Sigmoid colon (tissue), 7 donors: ENCODE measurements around the gene EXOC7. TPM values are rescaled to one million over a fixed set of nuclear protein-coding genes. Genes with fewer than 3 reads are reported as not detected.

Source experiments
- DNase-seq: peaks from one replicate; pipeline ENCODE4 v3.0.0-alpha.2; 2019
- H3K27ac ChIP-seq, 4 donors: fragments of 200-600 bp; sonication (generic); one replicate each; pipeline ENCODE4 v1.5.1; 2016 to 2019; ENCODE audit warnings: mild to moderate bottlenecking in 1 of 4
- H3K27me3 ChIP-seq, 3 donors: fragments of 200-600 bp; sonication (generic); one replicate each; pipeline ENCODE4 v1.5.1; 2019; ENCODE audit warnings: mild to moderate bottlenecking in 1 of 3
- H3K36me3 ChIP-seq, 4 donors: fragments of 200-600 bp; sonication (generic); one replicate each; pipeline ENCODE4 v1.5.1; 2016 to 2019
- H3K4me1 ChIP-seq, 4 donors: fragments of 200-600 bp; sonication (generic); one replicate each; pipeline ENCODE4 v1.5.1; 2017 to 2019
- H3K4me3 ChIP-seq, 4 donors: fragments of 200-600 bp; sonication (generic); one replicate each; pipeline ENCODE4 v1.5.1; 2017 to 2019; ENCODE audit warnings: mild to moderate bottlenecking in 2 of 4, moderate library complexity in 1 of 4
- H3K9me3 ChIP-seq, 4 donors: fragments of 200-600 bp in 3 of 4; sonication (generic) in 3 of 4; one replicate each; pipeline versions ENCODE4 v1.5.1 to v1.6.1; 2013 to 2019
- CTCF ChIP-seq, 4 experiments: fragments of 450-650 bp in 3 of 4; fragments of 200-600 bp in 1 of 4; IDR thresholded peaks; one replicate each; pipeline ENCODE4 v1.5.1; 2016 to 2019; ENCODE audit warnings: antibody characterized with exemption in 4 of 4, mild to moderate bottlenecking in 3 of 4, moderate library complexity in 2 of 4
- EP300 ChIP-seq, 4 donors: sonication (generic); formaldehyde crosslinking; IDR thresholded peaks; one replicate each; pipeline ENCODE4 v1.6.1; 2017; ENCODE audit warnings: antibody characterized with exemption in 4 of 4
- POLR2A ChIP-seq, 2 donors: fragments of 450-650 bp; IDR thresholded peaks; one replicate each; pipeline ENCODE4 v1.6.1; 2016; ENCODE audit warnings: antibody characterized with exemption in 2 of 2, mild to moderate bottlenecking in 2 of 2, moderate library complexity in 2 of 2
- POLR2AphosphoS5 ChIP-seq, 4 donors: sonication (generic); formaldehyde crosslinking; IDR thresholded peaks; one replicate each; pipeline ENCODE4 v1.6.1; 2017; ENCODE audit warnings: antibody characterized with exemption in 4 of 4
- WGBS, 2 donors: extraction: QIAGEN DNeasy Blood & Tissue Kit; methylation state at CpG; one replicate each; pipeline ENCODE4 v1.1.7; 2013; 5-methylcytosine and 5-hydroxymethylcytosine counted together
- intact Hi-C: fragments of 100-400 bp; cut with DNase I; formaldehyde crosslinking; loops from one replicate; pipeline ENCODE4 v1.15.1; 2023
- polyA plus RNA-seq, 3 donors: library from polyadenylated mRNA; stranded (reverse); fragments of 200-250 nt; gene quantifications; one replicate each; pipeline ENCODE4 v1.2.3, GENCODE V29; 2013
- total RNA-seq, 4 donors: library from RNA; depleted of rRNA; stranded (reverse); fragments of >200 nt; gene quantifications; one replicate each; pipeline ENCODE4 v1.1.0, GENCODE V29; 2016
- donor health status: healthy with polysubstance abuse.
- donor health status: Bipolar disorder and iron deficiency.
- donor health status: healthy.

Gene EXOC7
- total and polyA plus RNA-seq, 7 donors = 36.8 to 82.0 (median 71.3) TPM

- intact Hi-C loops = loop anchor here (10.0 kb wide), 1 partner anchor 262 kb away; no protein-coding TSS in a partner anchor
- no peak for DNase-seq
- Histone ChIP-seq H3K4me3 (no peak overlapping the region), H3K9me3 (no peaks in the 10 kb centered on the region), H3K27me3 (no peaks in the 10 kb centered on the region), H3K4me1 (no peaks in the 10 kb centered on the region), H3K36me3 (peaks cover 37 to 92% (median 71%) of the 10 kb centered on the region in 4 donors), H3K27ac (no peak overlapping the region)
- TF ChIP-seq EP300 (IDR thresholded peaks at IDR 0.05) = no peak
- 96% methylated on average over 9 of the region's 9 CpGs for WGBS, 2 donors
Observed at GRCh38 chr17:76086384-76086783, 17.2 kb downstream of the EXOC7 start.

- Histone ChIP-seq H3K4me3 (no peak overlapping the region), H3K9me3 (no peaks in the 10 kb centered on the region), H3K27me3 (no peaks in the 10 kb centered on the region), H3K27ac (no peak overlapping the region), H3K4me1 (no peaks in the 10 kb centered on the region), H3K36me3 (peaks cover 37 to 87% (median 68%) of the 10 kb centered on the region in 4 donors)
- TF ChIP-seq POLR2AphosphoS5 (IDR thresholded peaks at IDR 0.05) (no peak), EP300 (IDR thresholded peaks at IDR 0.05) (no peak), POLR2A (IDR thresholded peaks at IDR 0.05) (no peak), CTCF (IDR thresholded peaks at IDR 0.05) (no peak)
- no peak for DNase-seq
- WGBS, 2 donors = 86 to 92% methylated on average over 13 of the region's 13 CpGs
- intact Hi-C loops = loop anchor here (10.0 kb wide), 1 partner anchor 261 kb away; no protein-coding TSS in a partner anchor
Observed at GRCh38 chr17:76085731-76086366, 17.7 kb downstream of the EXOC7 start.

- no peak for DNase-seq
- peaks cover 36 to 80% (median 65%) of the 10 kb centered on the region in 4 donors for H3K36me3 ChIP-seq
- H3K4me1 ChIP-seq = peaks cover 0 to 6% (median 3%) of the 10 kb centered on the region in 4 donors
- peaks cover 0 to 2% (median 0%) of the 10 kb centered on the region in 3 donors for H3K27me3 ChIP-seq
- no peak overlapping the region for H3K27ac ChIP-seq
- intact Hi-C loops = loop anchor here (10.0 kb wide), 1 partner anchor 260 kb away; no protein-coding TSS in a partner anchor
- TF ChIP-seq CTCF (IDR thresholded peaks at IDR 0.05) (no peak), EP300 (IDR thresholded peaks at IDR 0.05) (no peak), POLR2A (IDR thresholded peaks at IDR 0.05) (no peak), POLR2AphosphoS5 (IDR thresholded peaks at IDR 0.05) (no peak)
- H3K9me3 ChIP-seq = no peaks in the 10 kb centered on the region
- WGBS, 2 donors = 82 to 88% methylated on average over 17 of the region's 17 CpGs
- no peak overlapping the region for H3K4me3 ChIP-seq
Observed at GRCh38 chr17:76085066-76085730, 18.4 kb downstream of the EXOC7 start.

- no peak overlapping the region for H3K27ac ChIP-seq
- intact Hi-C loops = loop anchor here (10.0 kb wide), 1 partner anchor 259 kb away; no protein-coding TSS in a partner anchor
- H3K36me3 ChIP-seq = peaks cover 23 to 65% (median 52%) of the 10 kb centered on the region in 4 donors
- TF ChIP-seq EP300 (IDR thresholded peaks at IDR 0.05) = no peak
- TF ChIP-seq POLR2AphosphoS5 (IDR thresholded peaks at IDR 0.05) = no peak
- no peak for TF ChIP-seq POLR2A (IDR thresholded peaks at IDR 0.05)
- TF ChIP-seq CTCF (IDR thresholded peaks at IDR 0.05) = no peak
- no peak overlapping the region for H3K4me3 ChIP-seq
- no peaks in the 10 kb centered on the region for H3K9me3 ChIP-seq
- DNase-seq = no peak
- peaks cover 0 to 18% (median 6%) of the 10 kb centered on the region in 3 donors for H3K27me3 ChIP-seq
- H3K4me1 ChIP-seq = peaks cover 0 to 15% (median 12%) of the 10 kb centered on the region in 4 donors
- WGBS, 2 donors = 85 to 92% methylated on average over 15 of the region's 15 CpGs
Observed at GRCh38 chr17:76083536-76084182, 19.9 kb downstream of the EXOC7 start.
